ENCODE results near the gene UBE3A.

Gene UBE3A

DNA sequence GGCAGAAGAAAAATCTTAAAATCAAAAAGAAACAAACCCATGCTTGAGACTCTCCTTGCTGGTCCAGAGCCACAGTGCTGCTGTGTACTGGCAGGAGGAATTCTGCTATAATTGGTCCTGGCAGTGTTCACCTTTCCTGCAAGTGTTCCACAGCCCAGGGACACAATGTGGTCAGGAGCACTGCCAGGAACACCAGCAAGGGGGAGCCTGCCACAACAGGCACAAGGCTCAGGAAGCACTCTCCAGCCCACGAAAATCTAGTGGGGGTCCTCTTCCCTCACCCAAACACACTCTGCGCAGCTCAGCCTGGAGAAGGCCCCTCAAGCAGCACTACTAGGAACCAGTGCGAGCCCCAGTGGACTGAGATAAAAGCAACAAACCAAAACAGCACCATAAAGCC is 92.9 kb downstream of the UBE3A start:
- H3K36me3 ChIP-seq (ENCODE audit: control insufficient read depth, insufficient read depth, low read length), result peaks cover 12% of the 10 kb centered on the region
- peaks cover 4% of the 10 kb centered on the region for H3K9me3 ChIP-seq (ENCODE audit: control insufficient read depth, low read length)
- H3K4me3 ChIP-seq (ENCODE audit: insufficient read depth, low read depth, low read length, poor library complexity, severe bottlenecking), result no peak overlapping the region
- no peaks in the 10 kb centered on the region for H3K27me3 ChIP-seq (replicated peaks; ENCODE audit: control insufficient read depth, insufficient read depth, low read length, poor library complexity, severe bottlenecking)
- DNase-seq, result no peak
- no peaks in the 10 kb centered on the region for H3K4me1 ChIP-seq (ENCODE audit: control insufficient read depth, insufficient read depth, low read length, poor library complexity, severe bottlenecking)
- no peak overlapping the region for H3K27ac ChIP-seq (ENCODE audit: insufficient read depth, low read length, poor library complexity, severe bottlenecking)

DNA sequence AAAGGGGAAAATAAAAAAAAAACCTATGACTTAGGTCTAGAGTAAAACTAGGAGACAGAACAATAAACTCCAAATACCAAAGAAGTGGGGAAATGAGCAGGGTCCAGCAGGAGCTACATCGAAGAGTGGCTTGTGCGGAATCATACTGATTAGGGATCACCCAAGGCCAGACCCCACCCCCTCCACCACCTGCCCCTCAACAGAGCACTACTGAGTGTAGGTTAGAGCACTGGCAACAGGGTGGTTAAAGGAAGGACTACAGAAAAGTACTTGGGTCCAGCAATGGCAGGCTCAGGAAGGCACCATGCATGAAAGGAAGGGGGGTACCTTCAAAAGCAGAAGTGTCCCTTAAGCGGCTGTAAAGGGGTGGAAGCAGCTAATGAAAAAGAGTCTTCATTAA is 96.2 kb downstream of the UBE3A start:
- Histone ChIP-seq H3K4me1 (ENCODE audit: control insufficient read depth, insufficient read depth, low read length, poor library complexity, severe bottlenecking) (no peaks in the 10 kb centered on the region), H3K27me3 (replicated peaks; ENCODE audit: control insufficient read depth, insufficient read depth, low read length, poor library complexity, severe bottlenecking) (no peaks in the 10 kb centered on the region), H3K4me3 (ENCODE audit: insufficient read depth, low read depth, low read length, poor library complexity, severe bottlenecking) (no peak overlapping the region), H3K9me3 (ENCODE audit: control insufficient read depth, low read length) (no peaks in the 10 kb centered on the region), H3K27ac (ENCODE audit: insufficient read depth, low read length, poor library complexity, severe bottlenecking) (no peak overlapping the region), H3K36me3 (ENCODE audit: control insufficient read depth, insufficient read depth, low read length) (peaks cover 10% of the 10 kb centered on the region)
- no peak for DNase-seq

DNA sequence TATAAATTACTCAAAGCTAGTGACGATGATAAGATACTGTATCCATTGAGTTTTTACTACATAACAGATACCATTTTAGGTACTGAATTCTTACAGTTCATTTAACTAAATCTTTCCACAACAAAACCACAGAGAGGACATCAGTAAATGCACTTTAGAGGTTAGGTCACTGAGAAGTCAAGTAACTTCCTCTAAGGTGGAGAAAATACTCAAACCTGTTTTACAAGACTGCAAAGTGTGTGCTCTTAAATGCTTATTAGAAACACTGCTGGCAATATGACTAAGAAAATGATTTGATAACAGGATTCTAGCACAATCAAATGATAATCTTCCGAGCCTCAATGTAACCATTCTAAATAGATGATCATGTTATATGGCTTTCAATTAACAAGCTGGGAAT is 99.4 kb downstream of the UBE3A start:
- Histone ChIP-seq H3K4me3 (ENCODE audit: insufficient read depth, low read depth, low read length, poor library complexity, severe bottlenecking) (no peak overlapping the region), H3K27me3 (replicated peaks; ENCODE audit: control insufficient read depth, insufficient read depth, low read length, poor library complexity, severe bottlenecking) (no peaks in the 10 kb centered on the region), H3K27ac (ENCODE audit: insufficient read depth, low read length, poor library complexity, severe bottlenecking) (no peak overlapping the region), H3K4me1 (ENCODE audit: control insufficient read depth, insufficient read depth, low read length, poor library complexity, severe bottlenecking) (no peaks in the 10 kb centered on the region), H3K9me3 (ENCODE audit: control insufficient read depth, low read length) (no peaks in the 10 kb centered on the region), H3K36me3 (ENCODE audit: control insufficient read depth, insufficient read depth, low read length) (peaks cover 31% of the 10 kb centered on the region)
- DNase-seq, result no peak

DNA sequence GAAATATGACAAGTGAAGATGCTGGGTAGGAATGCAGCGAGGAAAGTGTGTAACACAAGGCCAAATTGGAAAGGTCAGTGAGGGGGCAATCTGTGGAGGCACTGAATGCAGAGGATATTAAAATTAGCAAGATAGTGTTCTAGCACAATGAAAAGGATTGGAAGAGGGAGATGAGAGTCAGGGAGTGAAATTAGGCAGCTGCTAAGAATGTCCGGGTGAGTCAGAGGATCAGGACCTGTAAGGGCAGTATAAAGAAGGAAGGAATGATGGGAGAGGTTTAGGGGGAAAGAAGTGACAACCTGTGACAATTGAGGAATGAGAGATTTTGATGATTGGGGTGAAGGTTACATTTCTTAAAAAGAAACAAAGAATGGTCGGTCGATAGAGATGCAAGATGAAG is 103.5 kb downstream of the UBE3A start:
- H3K27me3 ChIP-seq (replicated peaks; ENCODE audit: control insufficient read depth, insufficient read depth, low read length, poor library complexity, severe bottlenecking), result no peaks in the 10 kb centered on the region
- H3K36me3 ChIP-seq (ENCODE audit: control insufficient read depth, insufficient read depth, low read length), result peaks cover 31% of the 10 kb centered on the region
- no peaks in the 10 kb centered on the region for H3K9me3 ChIP-seq (ENCODE audit: control insufficient read depth, low read length)
- no peak for DNase-seq
- H3K4me3 ChIP-seq (ENCODE audit: insufficient read depth, low read depth, low read length, poor library complexity, severe bottlenecking), result no peak overlapping the region
- no peaks in the 10 kb centered on the region for H3K4me1 ChIP-seq (ENCODE audit: control insufficient read depth, insufficient read depth, low read length, poor library complexity, severe bottlenecking)
- no peak overlapping the region for H3K27ac ChIP-seq (ENCODE audit: insufficient read depth, low read length, poor library complexity, severe bottlenecking)

DNA sequence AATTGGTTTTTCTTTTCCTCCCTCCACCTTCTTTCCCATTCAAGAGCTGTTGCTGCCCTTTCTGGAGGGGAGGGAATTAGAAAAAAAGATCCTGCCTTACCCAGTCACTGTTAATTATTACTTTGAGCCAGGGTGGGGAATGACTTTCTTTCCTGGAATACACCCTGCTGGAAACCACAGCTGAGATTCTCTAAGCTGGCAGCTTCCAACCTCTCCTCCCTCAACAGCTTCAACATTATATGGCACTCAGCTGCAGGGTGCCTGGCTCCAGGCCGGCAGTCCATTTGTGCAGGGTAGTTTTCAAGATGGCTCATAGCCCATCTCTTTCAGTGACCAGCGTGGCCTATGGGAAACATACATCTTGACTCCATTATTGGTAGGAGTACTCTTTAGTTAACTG is 105.8 kb downstream of the UBE3A start:
- no peaks in the 10 kb centered on the region for H3K9me3 ChIP-seq (ENCODE audit: control insufficient read depth, low read length)
- no peaks in the 10 kb centered on the region for H3K27me3 ChIP-seq (replicated peaks; ENCODE audit: control insufficient read depth, insufficient read depth, low read length, poor library complexity, severe bottlenecking)
- H3K27ac ChIP-seq (ENCODE audit: insufficient read depth, low read length, poor library complexity, severe bottlenecking), result no peak overlapping the region
- DNase-seq, result no peak
- peaks cover 25% of the 10 kb centered on the region for H3K36me3 ChIP-seq (ENCODE audit: control insufficient read depth, insufficient read depth, low read length)
- no peaks in the 10 kb centered on the region for H3K4me1 ChIP-seq (ENCODE audit: control insufficient read depth, insufficient read depth, low read length, poor library complexity, severe bottlenecking)
- no peak overlapping the region for H3K4me3 ChIP-seq (ENCODE audit: insufficient read depth, low read depth, low read length, poor library complexity, severe bottlenecking)

DNA sequence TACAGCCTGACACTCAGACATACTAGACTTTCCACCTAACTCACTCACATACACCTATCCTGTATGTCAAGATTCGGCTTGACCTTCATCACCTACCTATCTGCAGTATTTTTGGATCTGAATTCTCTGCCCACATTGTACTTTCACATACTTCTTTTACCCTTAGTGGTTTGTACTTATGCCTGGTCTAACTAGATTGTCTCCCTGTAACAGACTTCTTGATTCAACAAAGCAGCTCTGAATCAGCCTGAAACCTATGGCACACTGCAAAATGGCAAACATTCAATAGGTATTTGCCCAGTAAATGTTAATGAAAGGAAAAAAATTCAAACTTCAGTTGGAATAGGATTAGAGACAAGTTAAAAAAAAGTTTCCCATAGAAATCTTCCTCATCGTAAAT is 106.5 kb downstream of the UBE3A start:
- DNase-seq, result no peak
- Histone ChIP-seq H3K4me3 (ENCODE audit: insufficient read depth, low read depth, low read length, poor library complexity, severe bottlenecking) (no peak overlapping the region), H3K4me1 (ENCODE audit: control insufficient read depth, insufficient read depth, low read length, poor library complexity, severe bottlenecking) (no peaks in the 10 kb centered on the region), H3K36me3 (ENCODE audit: control insufficient read depth, insufficient read depth, low read length) (peaks cover 20% of the 10 kb centered on the region), H3K27me3 (replicated peaks; ENCODE audit: control insufficient read depth, insufficient read depth, low read length, poor library complexity, severe bottlenecking) (no peaks in the 10 kb centered on the region), H3K9me3 (ENCODE audit: control insufficient read depth, low read length) (no peaks in the 10 kb centered on the region), H3K27ac (ENCODE audit: insufficient read depth, low read length, poor library complexity, severe bottlenecking) (no peak overlapping the region)

DNA sequence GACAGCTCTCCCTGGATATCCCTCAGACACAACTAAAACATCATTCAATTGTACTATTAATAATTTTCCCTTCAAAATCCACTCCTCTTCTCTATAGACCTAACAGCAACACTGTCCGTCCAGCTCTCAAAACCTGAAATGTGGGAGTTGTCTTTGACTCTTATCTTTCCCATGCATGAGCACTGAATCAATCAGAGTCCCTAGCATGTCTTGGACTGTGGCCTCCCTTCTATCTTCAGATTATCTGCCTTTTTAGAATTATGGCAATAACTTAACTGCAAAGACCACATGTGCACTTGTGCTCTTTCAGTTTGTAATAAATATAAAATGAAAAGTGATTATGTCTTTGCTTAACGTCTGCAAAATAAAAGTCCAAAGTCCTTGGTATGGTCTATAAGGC is 107.0 kb downstream of the UBE3A start:
- Histone ChIP-seq H3K27me3 (replicated peaks; ENCODE audit: control insufficient read depth, insufficient read depth, low read length, poor library complexity, severe bottlenecking) (no peaks in the 10 kb centered on the region), H3K9me3 (ENCODE audit: control insufficient read depth, low read length) (no peaks in the 10 kb centered on the region), H3K4me1 (ENCODE audit: control insufficient read depth, insufficient read depth, low read length, poor library complexity, severe bottlenecking) (no peaks in the 10 kb centered on the region), H3K4me3 (ENCODE audit: insufficient read depth, low read depth, low read length, poor library complexity, severe bottlenecking) (no peak overlapping the region), H3K36me3 (ENCODE audit: control insufficient read depth, insufficient read depth, low read length) (peaks cover 15% of the 10 kb centered on the region), H3K27ac (ENCODE audit: insufficient read depth, low read length, poor library complexity, severe bottlenecking) (no peak overlapping the region)
- DNase-seq, result no peak

DNA sequence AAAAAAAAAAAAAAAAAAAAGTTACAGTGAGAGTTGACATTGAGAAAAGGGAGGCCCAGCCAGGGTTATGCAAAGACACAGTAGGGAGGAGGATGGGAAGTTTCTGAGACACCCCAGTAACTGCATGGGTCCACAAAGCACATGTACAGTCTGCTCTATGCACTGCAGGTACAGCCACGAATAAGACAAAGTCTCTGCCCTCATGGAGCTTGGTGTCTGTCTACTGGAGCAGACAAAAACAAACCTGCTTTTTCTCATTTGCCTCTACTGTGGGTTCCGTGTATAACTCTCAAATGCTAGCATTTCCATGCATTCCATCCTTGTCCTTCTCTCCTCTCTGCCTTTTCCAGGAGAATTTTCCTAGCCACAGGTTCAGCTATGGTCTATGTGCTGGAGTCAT is 107.4 kb downstream of the UBE3A start:
- no peak overlapping the region for H3K4me3 ChIP-seq (ENCODE audit: insufficient read depth, low read depth, low read length, poor library complexity, severe bottlenecking)
- no peaks in the 10 kb centered on the region for H3K4me1 ChIP-seq (ENCODE audit: control insufficient read depth, insufficient read depth, low read length, poor library complexity, severe bottlenecking)
- peaks cover 11% of the 10 kb centered on the region for H3K36me3 ChIP-seq (ENCODE audit: control insufficient read depth, insufficient read depth, low read length)
- no peaks in the 10 kb centered on the region for H3K27me3 ChIP-seq (replicated peaks; ENCODE audit: control insufficient read depth, insufficient read depth, low read length, poor library complexity, severe bottlenecking)
- H3K9me3 ChIP-seq (ENCODE audit: control insufficient read depth, low read length), result no peaks in the 10 kb centered on the region
- no peak for DNase-seq
- no peak overlapping the region for H3K27ac ChIP-seq (ENCODE audit: insufficient read depth, low read length, poor library complexity, severe bottlenecking)

DNA sequence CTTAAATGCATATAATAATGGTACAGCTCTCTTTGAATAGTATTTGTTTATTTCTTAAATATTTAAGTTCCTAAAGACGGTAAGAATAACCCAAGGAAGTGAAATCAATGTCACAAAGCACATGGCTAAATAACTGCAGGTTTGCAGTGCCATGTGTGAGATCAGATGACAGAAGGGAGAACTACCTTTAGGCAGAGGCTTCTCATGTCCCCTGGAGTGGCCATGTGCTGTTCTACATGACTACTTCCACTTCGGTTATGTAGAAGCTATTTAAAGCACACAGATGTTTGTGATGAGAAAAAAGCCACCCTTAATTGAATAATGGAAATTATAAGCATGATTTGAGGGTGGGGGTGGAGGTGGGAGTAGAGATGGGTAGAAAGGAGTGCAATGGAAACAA is 109.1 kb downstream of the UBE3A start:
- Histone ChIP-seq H3K27ac (ENCODE audit: insufficient read depth, low read length, poor library complexity, severe bottlenecking) (no peak overlapping the region), H3K36me3 (ENCODE audit: control insufficient read depth, insufficient read depth, low read length) (no peaks in the 10 kb centered on the region), H3K9me3 (ENCODE audit: control insufficient read depth, low read length) (no peaks in the 10 kb centered on the region), H3K4me1 (ENCODE audit: control insufficient read depth, insufficient read depth, low read length, poor library complexity, severe bottlenecking) (no peaks in the 10 kb centered on the region), H3K27me3 (replicated peaks; ENCODE audit: control insufficient read depth, insufficient read depth, low read length, poor library complexity, severe bottlenecking) (no peaks in the 10 kb centered on the region), H3K4me3 (ENCODE audit: insufficient read depth, low read depth, low read length, poor library complexity, severe bottlenecking) (no peak overlapping the region)
- no peak for DNase-seq

DNA sequence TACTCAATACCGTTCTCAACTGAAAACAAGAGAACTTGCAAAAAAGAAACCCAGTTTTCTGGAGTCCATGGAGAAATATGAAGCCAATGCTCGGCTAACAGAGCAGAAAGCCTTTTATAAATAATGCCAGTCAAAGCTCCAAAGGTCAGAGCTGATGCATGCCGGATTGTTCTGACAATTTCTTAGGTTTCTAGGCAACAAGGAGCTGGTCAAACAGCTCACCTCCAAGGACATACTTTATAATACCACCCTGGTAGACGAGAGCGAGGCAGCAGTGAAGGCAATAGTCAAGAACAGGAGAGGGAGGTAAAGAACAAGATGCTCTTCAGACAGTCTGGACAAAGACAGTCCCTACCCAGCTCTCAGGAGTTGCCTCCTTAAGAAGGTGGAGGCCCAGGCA is 111.1 kb downstream of the UBE3A start:
- no peak overlapping the region for H3K27ac ChIP-seq (ENCODE audit: insufficient read depth, low read length, poor library complexity, severe bottlenecking)

DNA sequence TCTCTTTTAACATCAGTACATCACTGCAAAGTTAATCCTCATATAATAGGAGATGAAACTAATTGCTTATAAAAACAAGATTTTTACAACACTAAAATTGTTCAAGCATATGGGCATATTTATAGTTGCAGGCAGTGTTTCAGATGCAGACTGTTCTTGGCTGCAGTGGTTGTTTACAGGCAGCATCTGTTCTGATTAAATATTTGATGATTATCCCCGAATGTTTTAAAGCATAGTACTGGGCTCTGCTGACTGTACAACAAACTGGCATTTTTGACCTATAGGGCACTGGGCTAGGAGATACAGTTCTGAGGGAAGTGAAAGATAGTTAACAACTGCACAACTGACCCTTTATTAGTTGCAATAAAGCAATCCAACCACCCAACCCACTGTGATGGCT is 113.6 kb downstream of the UBE3A start:
- H3K27me3 ChIP-seq (replicated peaks; ENCODE audit: control insufficient read depth, insufficient read depth, low read length, poor library complexity, severe bottlenecking), result no peaks in the 10 kb centered on the region
- H3K4me1 ChIP-seq (ENCODE audit: control insufficient read depth, insufficient read depth, low read length, poor library complexity, severe bottlenecking), result no peaks in the 10 kb centered on the region
- H3K27ac ChIP-seq (ENCODE audit: insufficient read depth, low read length, poor library complexity, severe bottlenecking), result no peak overlapping the region
- no peak overlapping the region for H3K4me3 ChIP-seq (ENCODE audit: insufficient read depth, low read depth, low read length, poor library complexity, severe bottlenecking)
- DNase-seq, result no peak
- no peaks in the 10 kb centered on the region for H3K36me3 ChIP-seq (ENCODE audit: control insufficient read depth, insufficient read depth, low read length)
- peaks cover 8% of the 10 kb centered on the region for H3K9me3 ChIP-seq (ENCODE audit: control insufficient read depth, low read length)

More for the DNA sequence above, 111.1 kb downstream of the UBE3A start:
- Histone ChIP-seq H3K36me3 (ENCODE audit: control insufficient read depth, insufficient read depth, low read length) (no peaks in the 10 kb centered on the region), H3K9me3 (ENCODE audit: control insufficient read depth, low read length) (peaks cover 8% of the 10 kb centered on the region), H3K4me3 (ENCODE audit: insufficient read depth, low read depth, low read length, poor library complexity, severe bottlenecking) (no peak overlapping the region), H3K4me1 (ENCODE audit: control insufficient read depth, insufficient read depth, low read length, poor library complexity, severe bottlenecking) (no peaks in the 10 kb centered on the region), H3K27me3 (replicated peaks; ENCODE audit: control insufficient read depth, insufficient read depth, low read length, poor library complexity, severe bottlenecking) (no peaks in the 10 kb centered on the region)
- DNase-seq, result no peak
